HT-29 (cell line): ENCODE results near the gene FRAS1. TPM values are rescaled to one million over a fixed set of nuclear protein-coding genes. Genes with fewer than 3 reads are reported as not detected.
A peak's percentile ranks its signal among the peaks of the same experiment; 100 is the strongest.

Experiments used
- DNase-seq: peaks from one replicate; pipeline ENCODE4 v3.0.0-alpha.2; 2015; ENCODE audit warnings: low spot score
- small RNA-seq: library from RNA; depleted of rRNA; stranded (forward); fragments of <200 nt; gene quantifications from one replicate; pipeline ENCODE3, GENCODE V24; 2014
- total RNA-seq: library from RNA; depleted of rRNA; stranded (reverse); fragments of >200 nt; shearing (Covaris generic); gene quantifications from 2 replicates; pipeline ENCODE4 v1.2.3, GENCODE V29; 2014; rRNA removed

Gene FRAS1
- total RNA-seq, 1 experiment from 2014 or later, result 18.9 TPM

DNA sequence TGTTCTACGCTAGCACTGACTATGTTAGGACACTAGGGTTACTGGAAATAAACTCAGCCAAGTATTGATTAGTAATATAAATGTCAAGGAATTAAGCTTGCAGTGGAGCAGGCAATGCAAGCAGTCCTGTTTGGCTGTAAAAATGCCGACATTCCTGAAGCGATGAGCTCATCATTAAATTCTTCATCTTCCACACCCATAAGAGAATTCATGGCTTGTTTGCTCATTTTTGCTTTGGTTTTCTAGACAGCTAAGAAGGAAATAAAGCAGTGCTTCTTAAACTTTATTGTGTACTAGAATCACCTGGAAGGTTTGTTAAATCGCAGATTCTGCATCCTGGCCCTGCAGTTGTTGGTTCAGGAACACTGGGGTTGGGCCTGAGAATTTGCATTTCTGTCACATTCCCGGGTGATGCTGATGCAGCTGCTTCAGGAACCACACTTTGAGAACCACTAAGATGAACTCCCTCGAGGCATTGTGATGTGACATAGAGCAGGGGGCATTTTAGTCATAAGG, 512.2 kb downstream of the FRAS1 start:
- DNase-seq, result peak; percentile 78

DNA sequence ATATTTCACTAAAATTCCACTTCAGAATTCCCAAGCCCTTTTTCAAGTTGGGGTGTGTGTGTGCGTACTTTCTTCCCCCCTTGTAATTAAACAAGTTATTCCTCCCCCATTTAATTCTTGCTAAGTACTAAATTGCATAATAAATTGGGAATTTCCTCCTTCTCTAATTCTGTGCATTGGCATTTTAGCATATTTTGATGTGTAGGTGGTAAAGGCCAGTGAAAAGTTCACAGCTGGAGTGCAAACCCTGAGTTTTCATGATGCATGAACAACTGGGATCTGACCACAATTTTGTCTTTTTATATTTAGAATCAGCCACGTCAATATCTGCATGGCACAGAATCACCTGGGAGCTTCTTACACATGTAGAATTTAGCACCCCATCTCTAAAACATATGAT, 513.0 kb downstream of the FRAS1 start:
- DNase-seq, result no peak

DNA sequence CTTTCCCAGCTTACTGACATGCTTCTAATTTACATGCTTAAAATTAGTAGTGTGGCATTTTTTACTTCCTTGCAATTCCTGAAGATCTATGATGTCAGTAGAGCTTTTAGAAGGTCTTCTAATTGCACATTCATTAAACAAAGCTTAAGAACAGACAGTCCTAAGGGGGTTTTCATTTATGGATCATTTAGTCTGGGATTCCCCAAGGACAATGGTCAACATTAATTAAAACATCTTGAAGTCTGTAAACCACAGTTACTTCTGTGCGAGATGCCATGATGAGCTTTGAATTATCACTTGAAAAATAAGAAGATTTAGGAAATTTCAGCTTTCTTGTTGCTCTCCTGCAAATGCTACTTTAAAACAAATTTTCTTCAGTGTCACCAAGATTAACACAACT, 514.7 kb downstream of the FRAS1 start:
- no peak for DNase-seq

DNA sequence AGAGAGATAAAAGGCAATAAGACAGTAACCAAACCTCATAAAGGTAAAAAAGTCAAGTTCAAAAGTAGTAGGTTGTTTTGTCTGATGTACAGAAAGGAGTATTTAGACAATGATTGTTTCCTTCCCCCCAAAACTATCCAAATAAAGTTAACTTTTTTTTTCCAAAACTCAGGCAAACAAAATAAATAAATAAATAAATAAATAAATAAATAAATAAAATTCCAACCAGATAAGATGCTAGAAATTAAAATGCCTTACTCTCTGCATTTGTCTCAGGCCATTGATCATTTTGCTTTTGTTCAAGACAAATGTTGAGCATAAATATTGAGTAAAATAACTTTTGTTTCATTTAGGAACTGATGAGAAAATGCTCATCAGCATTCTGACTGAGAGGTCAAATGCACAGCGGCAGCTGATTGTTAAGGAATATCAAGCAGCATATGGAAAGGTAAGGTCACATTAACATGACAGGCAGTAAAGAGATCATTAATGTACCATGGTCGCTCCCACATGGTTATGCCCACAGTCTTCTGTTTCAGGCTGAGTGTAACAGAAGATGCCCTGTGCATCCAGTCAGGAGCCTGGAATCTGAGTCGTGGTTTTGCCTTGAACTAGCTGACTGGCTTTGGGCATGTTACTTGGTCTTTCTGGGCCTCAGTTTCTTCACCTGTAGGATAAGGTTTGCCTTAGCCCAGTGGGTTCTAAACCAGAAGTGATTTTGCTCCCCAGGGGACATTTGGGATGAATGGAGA, 521.7 kb downstream of the FRAS1 start:
- no peak for DNase-seq

DNA sequence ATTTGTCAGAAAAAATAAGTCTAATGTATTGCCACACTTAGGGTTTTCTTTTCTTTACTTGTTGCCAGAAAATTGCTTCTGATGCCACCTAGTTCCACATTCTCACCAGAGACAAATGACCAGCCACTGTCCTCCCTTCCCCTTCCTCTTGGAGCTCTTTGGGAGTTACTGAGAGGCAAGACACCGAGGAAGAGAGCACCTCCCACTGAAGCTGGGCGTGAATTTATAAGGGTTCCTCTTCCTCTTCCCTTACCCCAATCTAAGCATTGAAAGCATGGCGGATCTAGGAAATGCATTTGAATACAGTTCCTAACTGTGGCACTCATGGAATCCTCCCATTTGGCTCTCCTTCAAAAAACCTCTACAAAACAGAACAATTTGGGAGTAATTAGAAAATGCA, 524.5 kb downstream of the FRAS1 start:
- DNase-seq, result no peak

DNA sequence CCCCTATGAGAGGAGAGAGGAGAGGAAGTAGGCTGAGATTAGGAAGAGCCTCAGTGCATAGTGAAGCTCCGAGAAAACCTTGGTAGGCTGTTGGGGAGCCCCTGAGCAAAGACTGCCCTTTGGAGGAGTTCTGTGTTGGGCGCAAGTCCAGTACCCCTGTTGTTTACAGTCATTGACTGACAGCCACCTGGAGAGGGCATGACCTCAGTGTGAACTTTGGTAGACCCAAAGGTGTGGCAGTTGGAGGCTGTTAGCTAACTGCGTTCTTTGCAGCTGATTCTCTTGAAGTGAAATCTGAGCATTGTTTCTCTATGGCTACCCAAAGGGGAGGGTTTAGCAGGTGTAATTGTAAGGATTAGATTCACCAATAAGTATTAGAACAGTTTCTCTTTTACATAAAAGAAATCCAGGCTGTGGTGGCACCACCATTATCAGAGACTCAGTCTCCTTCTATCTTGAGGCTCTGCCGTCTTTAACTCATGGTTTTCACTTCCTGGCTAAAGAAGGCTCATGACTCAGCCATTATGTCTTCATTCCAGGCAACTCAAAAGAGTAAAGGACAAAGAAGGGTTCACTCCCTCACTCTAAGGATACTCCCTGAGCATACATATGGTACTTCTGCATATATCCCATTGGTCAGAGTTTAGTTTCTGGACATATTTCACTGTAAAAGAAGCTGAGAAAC, 527.9 kb downstream of the FRAS1 start:
- DNase-seq, result no peak

DNA sequence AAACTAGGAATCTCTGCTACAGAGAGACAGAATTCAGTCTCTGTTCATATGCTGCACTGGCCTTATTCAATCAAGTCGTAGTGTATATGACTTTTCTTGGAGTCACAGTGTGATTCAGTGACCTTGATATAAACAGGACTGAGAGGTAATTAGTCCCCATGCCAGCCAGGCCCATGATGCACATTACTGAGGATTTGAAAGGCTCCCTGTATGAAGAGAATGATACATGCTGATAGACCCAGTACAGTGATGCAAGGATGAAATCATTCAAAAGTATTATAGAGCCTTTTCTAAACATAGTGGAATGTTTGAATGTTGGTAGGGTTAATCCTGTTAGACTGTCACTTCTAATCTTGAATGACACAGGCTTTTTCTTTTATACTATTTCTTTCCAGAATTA, 528.5 kb downstream of the FRAS1 start:
- no peak for DNase-seq

DNA sequence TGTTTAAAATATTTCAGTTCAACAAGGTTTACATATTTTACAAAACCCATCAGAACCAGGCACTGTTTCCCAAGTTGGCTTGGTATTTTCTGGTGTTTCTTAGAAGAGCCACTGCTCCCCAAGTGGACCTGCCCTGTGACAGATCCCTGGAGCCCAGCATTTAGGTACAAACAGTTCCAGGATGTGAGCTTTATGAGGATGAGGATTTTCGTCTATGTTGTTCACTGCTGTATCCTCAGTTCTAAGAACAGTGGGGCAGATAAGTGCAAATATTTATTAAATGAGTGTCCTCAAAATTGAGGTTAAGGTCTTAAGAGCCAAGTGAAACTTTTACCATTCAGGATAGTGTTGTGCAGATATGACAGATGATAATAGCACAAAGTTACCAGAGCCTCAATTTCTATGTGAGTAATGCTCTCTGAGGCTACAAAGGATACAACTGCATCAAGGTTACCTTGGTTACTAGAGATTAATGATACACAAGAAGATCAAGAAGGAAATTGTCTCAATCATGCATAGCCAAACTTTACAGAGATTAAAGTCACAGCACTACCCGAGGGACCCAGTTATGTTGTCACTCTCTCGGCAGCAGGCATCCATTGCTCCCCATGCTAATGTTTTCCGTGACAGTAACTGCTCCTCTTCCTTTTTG, 531.9 kb downstream of the FRAS1 start:
- no peak for DNase-seq

DNA sequence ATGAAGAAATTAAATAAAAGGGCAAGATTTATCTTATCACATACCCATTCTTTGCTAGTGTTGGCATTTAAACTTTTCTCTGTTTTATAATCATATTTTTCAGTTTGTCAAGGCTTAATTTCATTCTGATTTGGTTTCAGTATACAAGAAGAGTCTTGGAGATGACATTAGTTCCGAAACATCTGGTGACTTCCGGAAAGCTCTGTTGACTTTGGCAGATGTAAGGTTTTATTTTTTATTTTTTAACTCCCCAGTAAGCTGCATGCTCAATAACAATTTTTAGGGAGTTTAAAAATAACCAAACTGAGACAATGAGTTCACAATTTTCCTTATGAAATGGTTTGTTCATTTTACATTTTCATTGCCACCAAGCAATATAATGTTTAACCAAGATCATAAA, 534.3 kb downstream of the FRAS1 start:
- DNase-seq, result no peak

DNA sequence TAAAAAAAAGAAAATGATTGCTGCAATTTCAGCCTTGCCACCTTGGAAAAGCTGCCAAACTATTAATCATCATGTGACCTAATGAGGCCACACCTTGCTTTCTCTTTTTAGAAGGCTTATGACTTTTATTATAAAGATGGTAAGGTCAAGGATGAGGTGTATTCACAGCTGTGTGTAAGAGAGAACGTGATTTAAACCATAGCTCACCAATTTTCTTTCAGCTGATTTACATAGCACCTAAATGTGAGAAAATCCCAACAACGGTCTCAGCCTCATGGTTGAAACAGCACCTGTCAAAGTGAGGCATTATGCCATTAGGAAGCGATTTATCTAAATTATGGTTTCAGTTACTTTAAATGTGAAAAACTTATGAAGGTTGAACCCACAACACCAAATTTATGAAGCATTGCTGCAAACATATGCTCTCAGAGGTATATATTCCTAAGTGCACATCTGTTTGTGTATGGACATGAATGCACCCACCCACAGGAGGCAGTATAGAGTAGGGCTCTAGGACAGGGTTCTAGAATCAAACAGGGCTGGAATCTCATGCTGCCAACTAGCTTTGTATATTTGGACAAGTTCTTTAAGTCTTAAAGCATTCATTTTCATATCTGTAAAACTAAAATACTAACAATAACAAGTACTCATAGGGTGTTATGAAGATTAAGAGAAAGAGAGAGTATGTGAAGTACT, 535.1 kb downstream of the FRAS1 start:
- DNase-seq, result peak; percentile 9

Small RNA genes lying within 50 kb of the gene (small RNA-seq; reads per million reads assigned to genes)
- gene AC114801.3, result 0.22 reads per million

Other genes starting within 250 kb of the FRAS1 start
- 3.2 and 3.6 TPM in 2 replicates for gene CNOT6L, start 238.0 kb upstream of the FRAS1 start, total RNA-seq
- 14.2 and 19.9 TPM in 2 replicates for gene MRPL1, start 194.5 kb upstream of the FRAS1 start, total RNA-seq